ENCODE data around the gene SIGMAR1. TPM values are rescaled to one million over a fixed set of nuclear protein-coding genes. Genes with fewer than 3 reads are reported as not detected.

The SIGMAR1 gene
- total RNA-seq, 4 donors from 2014 or later, result 18.9 to 35.7 (median 27.4) TPM

- Histone ChIP-seq H3K4me3 (peak overlapping the region; percentile 66 to 95 (median 74)), H3K27ac (peak overlapping the region; percentile 80 to 93 (median 86)), H3K9me3 (no peaks in the 10 kb centered on the region), H3K4me1 (peaks cover 12 to 16% of the 10 kb centered on the region in 2 donors), H3K36me3 (no peaks in the 10 kb centered on the region), H3K27me3 (no peaks in the 10 kb centered on the region)
- in situ Hi-C loops (cut with MboI; ENCODE audit: low sequenced_read_pairs in 4 of 4), result no loop called here
- TF ChIP-seq CTCF (IDR thresholded peaks at IDR 0.05 in 4 of 5, conservative IDR thresholded peaks at IDR 0.05 in 1 of 5), result no peak
- ATAC-seq (peak in 1 of 2 donors; percentile 6), DNase-seq (no peak)
- intact Hi-C loops (cut with DNase I; ENCODE audit: low total_unique reads), result loop anchor here (2.0 kb wide), 1 partner anchor 16 kb away; the partner anchor contains the start of gene DCTN3
Measured at GRCh38 chr9:34636791-34637355, 714 bp downstream of the SIGMAR1 start.

DNA sequence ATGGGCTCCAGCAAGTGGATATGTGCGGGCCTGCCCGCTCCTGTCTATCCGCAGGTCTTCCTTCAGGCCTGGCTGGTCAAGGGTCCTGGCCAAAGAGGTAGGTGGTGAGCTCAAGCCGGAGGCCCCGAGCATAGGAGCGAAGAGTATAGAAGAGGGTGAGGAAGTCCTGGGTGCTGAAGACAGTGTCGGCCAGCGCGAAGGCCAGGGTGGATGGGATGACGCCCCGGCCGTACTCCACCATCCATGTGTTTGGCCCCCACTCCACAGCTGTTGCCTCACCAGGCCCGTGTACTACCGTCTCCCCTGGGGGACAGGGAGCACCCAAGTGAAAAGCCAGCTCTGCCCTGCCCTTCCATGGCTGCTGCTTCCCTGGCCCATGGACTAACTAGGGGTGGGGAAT is 2.0 kb downstream of the SIGMAR1 start:
- TF ChIP-seq CTCF (IDR thresholded peaks at IDR 0.05 in 4 of 5, conservative IDR thresholded peaks at IDR 0.05 in 1 of 5), result no peak
- no peaks in the 10 kb centered on the region for H3K27me3 ChIP-seq
- peaks cover 12 to 16% of the 10 kb centered on the region in 2 donors for H3K4me1 ChIP-seq
- H3K9me3 ChIP-seq, result no peaks in the 10 kb centered on the region
- ATAC-seq (no peak), DNase-seq (no peak)
- H3K4me3 ChIP-seq, result no peak overlapping the region
- H3K27ac ChIP-seq, result no peak overlapping the region
- H3K36me3 ChIP-seq, result no peaks in the 10 kb centered on the region
- intact Hi-C loops (cut with DNase I; ENCODE audit: low total_unique reads) (no loop called here), in situ Hi-C loops (cut with MboI; ENCODE audit: low sequenced_read_pairs in 4 of 4) (no loop called here)

DNA sequence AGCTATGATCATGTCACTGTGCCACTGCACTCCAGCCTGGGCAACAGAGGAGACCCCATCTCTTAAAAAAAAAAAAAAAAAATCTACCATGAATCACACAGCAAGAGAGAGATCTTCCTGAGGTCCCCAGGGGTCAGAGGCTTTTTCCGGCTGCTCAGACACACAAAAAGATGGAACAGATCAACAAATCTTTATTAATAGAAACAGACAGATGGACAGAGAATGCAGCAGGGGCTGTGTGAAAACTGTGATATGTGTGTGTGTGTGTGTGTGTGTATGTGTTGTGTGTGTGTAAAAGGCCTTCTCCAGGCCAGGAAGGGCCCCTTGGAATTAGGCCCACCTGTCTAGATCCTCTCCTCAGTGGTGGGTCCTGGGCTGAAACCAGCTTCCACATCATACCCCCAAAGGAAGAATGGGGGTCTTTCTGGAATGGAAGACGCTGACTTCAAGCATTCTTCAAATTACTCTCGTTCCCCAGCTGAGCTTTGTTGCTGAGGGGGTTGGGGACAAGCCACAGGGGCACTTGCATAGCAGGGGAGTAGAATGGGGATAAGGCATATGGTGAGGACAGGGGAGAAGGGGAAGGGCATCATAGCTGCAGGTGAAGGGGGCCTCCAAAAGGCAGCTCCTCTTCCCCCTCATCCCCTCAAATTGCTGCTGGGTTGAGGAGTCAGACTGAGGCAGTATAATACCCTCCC is 2.9 kb downstream of the SIGMAR1 start:
- TF ChIP-seq POLR2A (IDR thresholded peaks at IDR 0.05), result no peak
- TF ChIP-seq CTCF (IDR thresholded peaks at IDR 0.05 in 4 of 5, conservative IDR thresholded peaks at IDR 0.05 in 1 of 5), result no peak
- ATAC-seq (no peak), DNase-seq (no peak)
- no peaks in the 10 kb centered on the region for H3K36me3 ChIP-seq
- intact Hi-C loops (cut with DNase I; ENCODE audit: low total_unique reads), result loop anchor here (1.0 kb wide), 1 partner anchor 22 kb away; the partner anchor contains the start of gene RPP25L
- no peak overlapping the region for H3K4me3 ChIP-seq
- in situ Hi-C loops (cut with MboI; ENCODE audit: low sequenced_read_pairs in 4 of 4), result no loop called here
- H3K4me1 ChIP-seq, result peaks cover 12 to 16% of the 10 kb centered on the region in 2 donors
- no peaks in the 10 kb centered on the region for H3K9me3 ChIP-seq
- H3K27ac ChIP-seq, result no peak overlapping the region
- peaks cover 0 to 2% (median 1%) of the 10 kb centered on the region in 3 donors for H3K27me3 ChIP-seq

- intact Hi-C loops (cut with DNase I; ENCODE audit: low total_unique reads) (loop anchor here (1.0 kb wide), 1 partner anchor 22 kb away; the partner anchor contains the start of gene RPP25L), in situ Hi-C loops (cut with MboI; ENCODE audit: low sequenced_read_pairs in 4 of 4) (no loop called here)
- no peaks in the 10 kb centered on the region for H3K36me3 ChIP-seq
- peaks cover 12 to 21% of the 10 kb centered on the region in 2 donors for H3K4me1 ChIP-seq
- no peak overlapping the region for H3K4me3 ChIP-seq
- H3K27me3 ChIP-seq, result peaks cover 2 to 9% (median 8%) of the 10 kb centered on the region in 3 donors
- no peaks in the 10 kb centered on the region for H3K9me3 ChIP-seq
- DNase-seq (peak in 1 of 2 donors; percentile 49), ATAC-seq (peak; percentile 34 to 50)
- H3K27ac ChIP-seq, result no peak overlapping the region
- TF ChIP-seq CTCF (IDR thresholded peaks at IDR 0.05 in 4 of 5, conservative IDR thresholded peaks at IDR 0.05 in 1 of 5) (peak; percentile 65 to 89 (median 86)), POLR2A (IDR thresholded peaks at IDR 0.05) (no peak)
Measured at GRCh38 chr9:34633851-34634550, 3.6 kb downstream of the SIGMAR1 start.

All from gastrocnemius medialis (tissue), 4 donors.